H1 (cell line): Measurements from ENCODE around the gene RNF168. TPM values are rescaled to one million over a fixed set of nuclear protein-coding genes. Genes with fewer than 3 reads are reported as not detected.

ENCODE experiments used
- BACH1 ChIP-seq: IDR thresholded peaks from 2 replicates; pipeline ENCODE4 v1.6.1; 2012; ENCODE audit warnings: low read length, improper control_type of control experiment
- CBX5 ChIP-seq: fragments of 300-800, 300-1000 bp; sonication (generic); IDR thresholded peaks from 2 replicates; pipeline ENCODE4 v1.7.1; 2016; ENCODE audit warnings: antibody characterized with exemption, low read length, low read depth
- CHD7 ChIP-seq: fragments of 300-600 bp; sonication (generic); IDR thresholded peaks from 2 replicates; pipeline ENCODE4 v1.7.1; 2012; ENCODE audit warnings: low read length, moderate library complexity, mild to moderate bottlenecking, inconsistent platforms; ENCODE audit not compliant: insufficient replicate concordance
- NRF1 ChIP-seq: IDR thresholded peaks from 2 replicates; pipeline ENCODE4 v1.6.1; 2011; ENCODE audit warnings: mild to moderate bottlenecking, low read depth, low read length, improper control_type of control experiment
- POU5F1 ChIP-seq: IDR thresholded peaks from 2 replicates; pipeline ENCODE4 v1.6.1; 2011; ENCODE audit warnings: low read depth, mild to moderate bottlenecking, low read length, moderate library complexity
- polyA plus RNA-seq, 7 experiments: library from polyadenylated mRNA; depleted of rRNA in 3 of 7; stranded (reverse) in 5 of 7; unstranded in 2 of 7; fragments of >200 nt in 5 of 7; fragments of 200-250 nt in 2 of 7; gene quantifications; 1 replicate in 5 of 7; 2 replicates in 1 of 7; 4 replicates in 1 of 7; pipeline versions ENCODE4 v1.2.1 to v1.2.3, GENCODE V29; 2011 to 2013; ENCODE audit warnings: missing spikeins in 2 of 7, mixed read lengths in 2 of 7
- total RNA-seq: library from RNA; stranded (reverse); fragmentation: NEBNext Ultra II Directional; extraction: Animal tissue kit (Norgen Biotek cat#: 25700); gene quantifications from 2 replicates; pipeline ENCODE4 v1.2.1, GENCODE V29; 2021

The RNF168 gene
- total and polyA plus RNA-seq, 2 of the 8 experiments (the other 6 are each of a cell fraction or from before 2014, with no cell fraction given) = 6.3 to 63.5 TPM

DNA sequence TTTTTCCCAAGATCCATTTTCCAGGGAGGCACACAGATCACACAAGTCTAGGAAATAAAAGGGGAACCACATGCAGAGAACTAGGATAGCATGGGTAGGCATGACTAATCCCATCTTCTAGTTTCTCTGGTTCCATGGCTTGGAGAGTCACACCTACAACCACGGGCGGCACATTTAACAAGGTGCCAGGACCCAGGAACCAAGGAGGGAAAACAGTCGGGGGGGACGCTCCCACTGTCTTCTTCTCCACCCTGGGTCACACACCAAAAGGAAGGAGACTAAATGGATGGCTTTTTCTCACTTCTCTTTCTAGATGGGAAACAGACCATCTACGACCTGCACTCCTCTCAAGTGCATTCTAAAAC is 16.1 kb upstream of the RNF168 start (continued):
- no peak for TF ChIP-seq CHD7
- no peak for TF ChIP-seq POU5F1
- no peak for TF ChIP-seq BACH1
- peak; percentile 86; the same call in 1 of the 2 replicates for TF ChIP-seq CBX5
- TF ChIP-seq NRF1 = no peak
